Activated T-cell treated with anti-CD3 and anti-CD28 coated beads for 24 hours (primary cell): ENCODE results near the gene WDR45.

Experiments used
- DNase-seq: peaks from one replicate; pipeline ENCODE4 v3.0.0-alpha.2; 2020; ENCODE audit warnings: low read depth

WDR45 gene

GRCh38 chrX:49043220-49043986 lies 36.3 kb downstream of the WDR45 start, which contains the start of gene TFE3:
TSS of gene TFE3 (minus strand) at chrX:49043357. CDS start at chrX:49043226, 131 bp downstream.
- peak; percentile 91 for DNase-seq

GRCh38 chrX:49042581-49043219 lies 37.0 kb downstream of the WDR45 start:
- DNase-seq, result no peak

DNA sequence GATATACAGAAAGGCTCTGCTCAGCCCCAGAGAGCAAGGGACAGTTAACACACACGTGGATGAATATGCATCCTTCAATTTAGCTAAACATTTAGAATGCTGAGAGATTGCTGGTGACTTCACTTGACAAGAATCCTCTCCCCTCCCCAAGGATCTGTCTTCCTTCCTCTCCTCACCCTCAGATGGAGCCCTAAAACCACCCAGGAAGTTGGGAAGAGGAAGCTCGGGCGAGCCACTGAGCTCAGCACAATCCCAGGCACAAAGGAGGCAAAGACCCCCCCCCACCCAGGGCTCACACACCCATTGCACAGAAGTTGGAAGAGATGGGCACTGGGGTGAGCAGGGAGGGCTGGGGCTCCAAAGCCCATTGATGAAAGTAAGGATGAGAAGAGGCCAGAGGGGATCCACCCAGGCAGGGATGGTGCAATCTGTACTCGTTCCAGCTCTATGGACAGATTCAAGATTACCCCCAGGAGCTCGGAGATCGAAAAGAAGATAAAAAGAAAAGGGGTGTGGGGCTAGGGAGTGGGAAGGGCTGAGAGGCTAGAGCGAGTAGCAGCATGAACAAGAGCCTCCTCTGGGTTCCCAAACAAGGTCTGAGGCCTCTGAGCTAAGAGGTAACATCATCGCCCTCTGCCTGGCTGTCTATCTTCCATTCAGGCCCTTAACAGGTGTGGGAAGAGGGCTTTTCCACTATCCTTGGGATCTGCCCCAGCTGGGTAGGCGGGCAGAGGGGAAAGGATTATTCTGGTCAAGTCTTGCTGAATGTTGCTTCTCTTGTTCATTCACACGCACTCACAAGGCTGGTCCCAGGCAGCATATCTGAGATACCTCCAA lies 37.7 kb downstream of the WDR45 start:
- no peak for DNase-seq

DNA sequence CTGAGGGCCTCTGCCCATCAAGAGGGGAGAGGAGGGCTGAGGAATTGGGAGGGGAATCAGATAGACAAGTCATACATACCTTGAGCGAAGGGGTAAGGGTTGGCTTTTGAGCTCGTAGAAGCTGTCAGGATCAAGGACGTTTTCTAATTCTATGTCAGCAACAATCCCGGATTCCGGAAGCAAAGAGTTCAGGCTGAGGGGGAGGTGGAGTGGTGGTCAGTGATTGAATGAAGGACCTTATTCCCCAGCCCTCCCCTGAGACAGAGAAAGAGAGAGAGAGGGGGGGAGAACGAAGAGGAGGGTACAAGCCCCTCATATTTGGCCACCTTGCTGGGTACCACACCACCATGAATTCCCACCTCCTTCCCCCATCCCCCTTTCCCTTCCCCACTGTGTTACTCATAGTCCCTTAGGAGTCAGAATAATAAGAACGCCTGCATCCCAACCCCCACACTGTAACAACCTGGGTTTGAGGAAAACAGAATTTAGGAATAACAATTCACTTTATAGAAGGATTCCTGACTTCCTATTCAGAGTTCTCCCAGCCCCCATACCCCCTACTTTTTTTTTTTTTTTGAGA lies 39.2 kb downstream of the WDR45 start:
- no peak for DNase-seq

DNA sequence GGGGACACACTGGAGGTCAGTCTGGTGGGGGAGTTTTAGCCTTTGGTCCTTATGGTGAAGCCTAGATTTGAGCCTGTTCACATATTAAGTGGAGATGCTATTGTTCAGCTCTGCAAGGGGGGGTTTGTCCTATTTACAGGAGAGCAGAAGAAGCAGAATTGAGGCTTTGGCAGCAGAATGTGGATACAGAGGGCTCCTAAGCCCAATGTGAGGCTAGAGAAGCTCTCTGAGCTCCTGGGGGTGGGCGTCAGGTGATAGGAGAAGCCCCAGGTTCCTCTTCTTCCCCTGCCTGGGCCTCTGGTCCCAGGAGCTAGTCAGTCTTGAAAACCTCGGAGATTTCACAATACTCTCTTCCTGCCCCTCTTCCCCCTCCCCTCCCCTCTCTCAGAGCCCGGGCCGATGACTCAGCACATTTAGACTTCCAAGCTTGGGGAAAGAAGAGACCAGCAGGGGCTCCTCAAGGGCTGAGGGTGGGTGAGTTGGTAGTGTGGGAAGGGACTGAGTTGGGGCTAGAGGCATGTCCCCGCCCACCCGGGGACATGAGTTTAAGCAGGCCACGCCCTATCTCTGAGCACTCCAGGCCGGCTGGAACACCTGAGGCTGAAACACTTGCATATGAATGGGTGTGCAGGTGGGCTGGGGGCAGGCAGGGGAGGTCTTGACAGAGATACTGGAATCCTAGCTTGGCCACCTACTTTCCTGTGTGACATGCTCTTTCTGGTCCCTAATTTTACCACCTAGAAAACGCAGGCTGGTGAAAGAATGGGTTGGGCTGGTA lies 39.9 kb downstream of the WDR45 start:
- peak; percentile 19 for DNase-seq

DNA sequence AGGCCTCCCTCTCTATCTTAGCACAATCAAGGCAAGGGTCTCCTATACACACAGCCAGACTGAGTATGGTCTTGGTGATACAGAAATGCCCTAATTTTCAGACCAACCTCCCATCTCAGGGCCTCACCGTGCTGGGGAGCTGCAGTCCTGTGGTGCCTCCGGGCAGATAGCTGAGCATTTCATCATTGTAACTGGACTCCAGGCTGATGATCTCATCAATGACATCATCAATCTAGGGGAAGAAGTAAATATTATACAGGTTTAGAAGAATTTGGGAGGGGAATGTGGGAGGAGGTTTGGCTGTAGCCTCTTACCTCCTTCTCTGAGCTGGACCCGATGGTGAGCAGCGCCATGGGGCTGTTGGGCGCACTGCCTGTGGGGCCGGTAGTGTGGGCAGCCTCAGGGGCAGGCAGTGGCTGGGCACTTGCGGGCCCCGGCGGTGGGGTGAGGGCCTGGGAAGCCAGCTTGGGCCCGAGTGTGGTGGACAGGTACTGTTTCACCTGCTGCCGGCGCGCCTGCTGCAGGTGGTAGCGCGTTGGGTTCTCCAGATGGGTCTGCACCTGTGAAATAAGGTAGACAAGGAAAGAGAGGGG lies 41.7 kb downstream of the WDR45 start:
- no peak for DNase-seq

GRCh38 chrX:49030283-49030682 lies 49.4 kb downstream of the WDR45 start:
- DNase-seq, result no peak

GRCh38 chrX:49029876-49030275 lies 49.8 kb downstream of the WDR45 start:
- no peak for DNase-seq
